ENCODE results near the gene MVD. TPM values are rescaled to one million over a fixed set of nuclear protein-coding genes. Genes with fewer than 3 reads are reported as not detected.

MVD gene
- total and polyA plus RNA-seq, 2 of the 13 experiments (the other 11 are each of a cell fraction or from before 2014, with no cell fraction given) = 28.1 to 187 TPM

GRCh38 chr16:88626646-88627045 is 36.2 kb downstream of the MVD start:
- 93% methylated on average over 9 of the region's 9 CpGs for WGBS (ENCODE audit: low lambda C conversion rate)

More at GRCh38 chr16:88626646-88627045, 36.2 kb downstream of the MVD start:
- intact Hi-C loops (cut with micrococcal nuclease; ENCODE audit: unreplicated experiment) = no loop called here
- Histone ChIP-seq H3K4me2 (ENCODE audit: low read depth, low read length) (no peak overlapping the region), H3K27ac (ENCODE audit: extremely low read length, insufficient read depth, low read length) (no peak overlapping the region), H3K36me3 (replicated peaks in 1 of 2; ENCODE audit: control insufficient read depth in 1 of 2, insufficient read depth in 2 of 2, low read length in 2 of 2) (peaks cover 49 to 92% of the 10 kb centered on the region in 2 experiments), H3K79me2 (ENCODE audit: insufficient read depth, low read length) (no peaks in the 10 kb centered on the region), H2AFZ (ENCODE audit: low read length) (no peak overlapping the region), H3K9me3 (ENCODE audit: low read length) (no peaks in the 10 kb centered on the region), H3K9ac (ENCODE audit: insufficient read depth, low read depth, low read length) (no peak overlapping the region), H4K20me1 (ENCODE audit: insufficient read depth, low read length) (peaks cover 3% of the 10 kb centered on the region; the same call in 1 of the 2 replicates), H3K4me1 (ENCODE audit: insufficient read depth, low read length) (no peaks in the 10 kb centered on the region), H3K27me3 (ENCODE audit: control insufficient read depth in 1 of 2, insufficient read depth in 2 of 2, low read length in 2 of 2) (no peaks in the 10 kb centered on the region), H3K4me3 (replicated peaks in 1 of 3; ENCODE audit: insufficient read depth in 1 of 3, low read depth in 2 of 3, low read length in 3 of 3) (no peak overlapping the region)
- BruUV-seq (replicated peaks) = no TSS peak
- TF ChIP-seq BCLAF1 (IDR thresholded peaks at IDR 0.05) (no peak), ZFP37 (CRISPR knock-in tag; IDR thresholded peaks at IDR 0.05; ENCODE audit: borderline replicate concordance) (no peak), SNAI1 (CRISPR knock-in tag; IDR thresholded peaks at IDR 0.05; ENCODE audit: borderline replicate concordance) (no peak), HNF4G (IDR thresholded peaks at IDR 0.05; ENCODE audit: borderline replicate concordance, low read depth, low read length) (no peak), HNF4G (CRISPR knock-in tag; IDR thresholded peaks at IDR 0.05; ENCODE audit: borderline replicate concordance, low read depth) (no peak), ZSCAN31 (CRISPR knock-in tag; IDR thresholded peaks at IDR 0.05; ENCODE audit: low read depth) (no peak), THYN1 (CRISPR knock-in tag; IDR thresholded peaks at IDR 0.05; ENCODE audit: borderline replicate concordance, low read depth) (no peak)
- TF ChIP-seq, protein P1, sequence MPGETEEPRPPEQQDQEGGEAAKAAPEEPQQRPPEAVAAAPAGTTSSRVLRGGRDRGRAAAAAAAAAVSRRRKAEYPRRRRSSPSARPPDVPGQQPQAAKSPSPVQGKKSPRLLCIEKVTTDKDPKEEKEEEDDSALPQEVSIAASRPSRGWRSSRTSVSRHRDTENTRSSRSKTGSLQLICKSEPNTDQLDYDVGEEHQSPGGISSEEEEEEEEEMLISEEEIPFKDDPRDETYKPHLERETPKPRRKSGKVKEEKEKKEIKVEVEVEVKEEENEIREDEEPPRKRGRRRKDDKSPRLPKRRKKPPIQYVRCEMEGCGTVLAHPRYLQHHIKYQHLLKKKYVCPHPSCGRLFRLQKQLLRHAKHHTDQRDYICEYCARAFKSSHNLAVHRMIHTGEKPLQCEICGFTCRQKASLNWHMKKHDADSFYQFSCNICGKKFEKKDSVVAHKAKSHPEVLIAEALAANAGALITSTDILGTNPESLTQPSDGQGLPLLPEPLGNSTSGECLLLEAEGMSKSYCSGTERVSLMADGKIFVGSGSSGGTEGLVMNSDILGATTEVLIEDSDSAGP (CRISPR knock-in tag; IDR thresholded peaks at IDR 0.05; ENCODE audit: borderline replicate concordance) = no peak
- FAIRE-seq (no peak), ATAC-seq (no peak), DNase-seq (ENCODE audit: low spot score) (no peak)
- in situ Hi-C loops (cut with HindIII; ENCODE audit: extremely low pct_ligation_motif_present, low pct_unique_long_range_greater_than_20kb) = no loop called here
- ChIA-PET POLR2A (interaction anchor here (1.6 kb wide), 1 partner anchor 23 kb away, joined by 6 read pairs; no protein-coding TSS in a partner anchor), CTCF (ENCODE audit: low intra/inter-chr PET ratio, low total read pairs) (no interaction called here)

Measured in HepG2 (cell line).